Osteocyte (in vitro differentiated cells): ENCODE data around the gene MT1E. TPM values are rescaled to one million over a fixed set of nuclear protein-coding genes. Genes with fewer than 3 reads are reported as not detected.

Experiments
- DNase-seq: peaks from one replicate; pipeline ENCODE4 v3.0.0; 2021; ENCODE audit warnings: mixed read lengths; ENCODE audit not compliant: unreplicated experiment; ENCODE audit errors: extremely low spot score
- H3K27ac Mint-ChIP-seq: one replicate; pipeline ENCODE4 v1.8.0; 2021; ENCODE audit warnings: mild to moderate bottlenecking, mixed read lengths; ENCODE audit not compliant: unreplicated experiment
- H3K27me3 Mint-ChIP-seq: one replicate; pipeline ENCODE4 v1.8.0; 2021; ENCODE audit warnings: mixed read lengths; ENCODE audit not compliant: unreplicated experiment
- H3K36me3 Mint-ChIP-seq: one replicate; pipeline ENCODE4 v1.8.0; 2021; ENCODE audit warnings: mixed read lengths; ENCODE audit not compliant: unreplicated experiment
- H3K4me1 Mint-ChIP-seq: one replicate; pipeline ENCODE4 v1.8.0; 2021; ENCODE audit warnings: mixed read lengths; ENCODE audit not compliant: unreplicated experiment
- H3K4me3 Mint-ChIP-seq: one replicate; pipeline ENCODE4 v1.8.0; 2021; ENCODE audit warnings: mild to moderate bottlenecking, moderate library complexity, mixed read lengths; ENCODE audit not compliant: unreplicated experiment
- H3K9me3 Mint-ChIP-seq: one replicate; pipeline ENCODE4 v1.8.0; 2021; ENCODE audit warnings: mixed read lengths; ENCODE audit not compliant: unreplicated experiment
- total RNA-seq: library from RNA; stranded (reverse); gene quantifications from 2 replicates; pipeline ENCODE4 v1.2.1, GENCODE V29; 2021
- TF ChIP-seq, protein P1 (sequence below): fragments of 200-600 bp; sonication (generic); IDR thresholded peaks from 2 replicates; pipeline ENCODE4 v1.5.0; 2021; ENCODE audit warnings: antibody characterized with exemption, mild to moderate bottlenecking, moderate library complexity

Gene MT1E
- total RNA-seq, 1 donor from 2014 or later: 37.5 TPM

DNA sequence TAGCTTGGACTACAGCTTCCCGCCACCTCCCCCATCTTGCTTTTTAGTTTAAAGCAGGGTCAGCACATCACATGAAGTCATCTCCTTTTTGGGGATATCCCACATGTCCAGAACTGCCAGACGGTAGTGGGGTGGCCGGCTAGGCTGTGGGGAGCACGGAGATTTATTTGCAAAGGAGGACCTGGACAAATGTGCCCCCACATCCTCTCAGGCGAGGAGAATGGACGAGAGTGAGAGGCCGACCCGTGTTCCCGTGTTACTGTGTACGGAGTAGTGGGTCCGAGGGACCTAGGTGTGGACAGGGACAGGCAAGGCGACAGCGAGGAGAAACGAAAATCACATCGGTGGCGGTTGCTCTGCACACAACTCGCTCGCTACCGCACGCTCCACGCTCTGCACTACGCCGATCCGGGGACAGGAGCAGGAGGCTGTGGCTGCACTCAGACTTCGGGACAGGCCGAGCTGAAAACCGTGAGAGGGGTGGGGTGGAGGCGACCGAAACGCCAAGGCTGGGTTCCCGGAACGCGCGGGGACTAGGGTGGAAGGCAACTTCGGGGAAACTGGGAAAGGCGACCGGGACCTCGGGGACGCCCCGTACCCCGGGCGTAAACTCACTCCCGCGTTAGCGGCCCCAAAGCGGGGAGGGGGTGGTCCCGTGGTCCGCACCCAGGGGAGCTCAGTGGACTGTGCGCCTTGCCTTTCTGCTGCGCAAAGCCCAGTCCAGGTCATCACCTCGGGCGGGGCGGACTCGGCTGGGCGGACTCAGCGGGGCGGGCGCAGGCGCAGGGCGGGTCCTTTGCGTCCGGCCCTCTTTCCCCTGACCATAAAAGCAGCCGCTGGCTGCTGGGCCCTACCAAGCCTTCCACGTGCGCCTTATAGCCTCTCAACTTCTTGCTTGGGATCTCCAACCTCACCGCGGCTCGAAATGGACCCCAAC is 12.5 kb downstream of the MT1E start, which contains the start of gene MT1A:
Gene MT1A, plus strand, starts transcription at position 853 of the 937 bp plus-strand sequence. Its CDS starts 73 bp downstream, at position 926.
- Mint-ChIP-seq H3K27me3 (peaks cover 49% of the 10 kb centered on the region), H3K4me1 (peaks cover 21% of the 10 kb centered on the region), H3K4me3 (peak within 1 kb of the TSS; percentile 69), H3K27ac (no peak within 1 kb of the TSS), H3K9me3 (no peaks in the 10 kb centered on the region), H3K36me3 (peaks cover 3% of the 10 kb centered on the region)
- no peak for DNase-seq
- TF ChIP-seq, protein P1, sequence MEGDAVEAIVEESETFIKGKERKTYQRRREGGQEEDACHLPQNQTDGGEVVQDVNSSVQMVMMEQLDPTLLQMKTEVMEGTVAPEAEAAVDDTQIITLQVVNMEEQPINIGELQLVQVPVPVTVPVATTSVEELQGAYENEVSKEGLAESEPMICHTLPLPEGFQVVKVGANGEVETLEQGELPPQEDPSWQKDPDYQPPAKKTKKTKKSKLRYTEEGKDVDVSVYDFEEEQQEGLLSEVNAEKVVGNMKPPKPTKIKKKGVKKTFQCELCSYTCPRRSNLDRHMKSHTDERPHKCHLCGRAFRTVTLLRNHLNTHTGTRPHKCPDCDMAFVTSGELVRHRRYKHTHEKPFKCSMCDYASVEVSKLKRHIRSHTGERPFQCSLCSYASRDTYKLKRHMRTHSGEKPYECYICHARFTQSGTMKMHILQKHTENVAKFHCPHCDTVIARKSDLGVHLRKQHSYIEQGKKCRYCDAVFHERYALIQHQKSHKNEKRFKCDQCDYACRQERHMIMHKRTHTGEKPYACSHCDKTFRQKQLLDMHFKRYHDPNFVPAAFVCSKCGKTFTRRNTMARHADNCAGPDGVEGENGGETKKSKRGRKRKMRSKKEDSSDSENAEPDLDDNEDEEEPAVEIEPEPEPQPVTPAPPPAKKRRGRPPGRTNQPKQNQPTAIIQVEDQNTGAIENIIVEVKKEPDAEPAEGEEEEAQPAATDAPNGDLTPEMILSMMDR: no peak

GRCh38 chr16:56639045-56639444 is 13.5 kb downstream of the MT1E start:
- H3K27me3 Mint-ChIP-seq: peaks cover 46% of the 10 kb centered on the region
- no peak overlapping the region for H3K27ac Mint-ChIP-seq
- H3K4me1 Mint-ChIP-seq: peaks cover 25% of the 10 kb centered on the region
- peak overlapping the region; percentile 69 for H3K4me3 Mint-ChIP-seq
- no peaks in the 10 kb centered on the region for H3K9me3 Mint-ChIP-seq
- no peak for DNase-seq
- peaks cover 3% of the 10 kb centered on the region for H3K36me3 Mint-ChIP-seq
- TF ChIP-seq, protein P1: no peak

DNA sequence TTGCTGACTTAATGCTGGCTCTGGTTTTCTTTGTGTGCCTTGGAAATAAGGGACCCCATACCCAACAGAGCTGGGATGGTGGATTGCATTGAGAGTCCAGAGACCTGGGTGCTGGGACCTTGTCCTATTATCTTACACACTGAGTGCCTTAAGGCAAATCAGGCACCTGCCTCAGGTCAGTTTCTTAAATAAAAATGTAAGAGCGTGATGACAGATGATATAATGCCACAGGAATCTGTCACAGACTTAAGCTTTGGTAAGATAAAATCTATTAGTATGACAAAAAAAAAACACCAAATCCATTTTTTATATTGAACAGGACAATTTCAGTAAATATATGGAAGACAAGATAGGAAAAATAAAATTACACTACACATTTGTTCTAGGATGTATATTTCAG is 14.5 kb downstream of the MT1E start:
- peaks cover 20% of the 10 kb centered on the region for H3K4me1 Mint-ChIP-seq
- TF ChIP-seq, protein P1: no peak
- H3K4me3 Mint-ChIP-seq: no peak overlapping the region
- no peak for DNase-seq
- H3K27me3 Mint-ChIP-seq: peaks cover 45% of the 10 kb centered on the region
- H3K36me3 Mint-ChIP-seq: peaks cover 3% of the 10 kb centered on the region
- H3K27ac Mint-ChIP-seq: no peak overlapping the region
- H3K9me3 Mint-ChIP-seq: no peaks in the 10 kb centered on the region

DNA sequence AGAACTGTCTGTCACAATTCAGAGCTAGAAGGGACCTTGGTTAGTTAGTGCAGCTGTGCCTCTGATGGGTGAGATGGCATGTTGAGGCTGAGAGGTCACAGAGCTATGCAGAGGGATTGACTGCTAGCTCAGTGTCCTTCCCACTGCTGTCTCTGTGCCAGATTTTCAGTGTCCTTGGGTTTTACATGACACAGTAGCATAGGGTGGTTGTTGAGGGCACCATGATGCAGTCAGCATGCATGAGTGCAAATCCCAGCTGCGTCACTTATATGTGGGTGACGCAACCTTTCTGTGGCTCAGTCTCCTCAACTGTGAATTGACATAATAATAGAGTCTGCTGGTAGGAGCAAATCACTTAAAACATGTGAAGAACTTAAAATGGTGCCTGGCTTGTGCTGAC is 15.6 kb downstream of the MT1E start:
- H3K27ac Mint-ChIP-seq: no peak overlapping the region

More for the DNA sequence above, 15.6 kb downstream of the MT1E start:
- H3K9me3 Mint-ChIP-seq: no peaks in the 10 kb centered on the region
- H3K27me3 Mint-ChIP-seq: peaks cover 47% of the 10 kb centered on the region
- TF ChIP-seq, protein P1: no peak
- peaks cover 3% of the 10 kb centered on the region for H3K36me3 Mint-ChIP-seq
- H3K4me3 Mint-ChIP-seq: no peak overlapping the region
- H3K4me1 Mint-ChIP-seq: peaks cover 15% of the 10 kb centered on the region
- DNase-seq: no peak
